Measurements from ENCODE around the gene TSPO. TPM values are rescaled to one million over a fixed set of nuclear protein-coding genes. Genes with fewer than 3 reads are reported as not detected.

TSPO gene
- total and polyA plus RNA-seq, 2 donors from 2014 or later = 134 to 173 TPM

GRCh38 chr22:43147821-43148220, 3.5 kb upstream of the TSPO start:
- H3K27ac ChIP-seq (ENCODE audit: low read depth in 2 of 2, low read length in 2 of 2) = no peak overlapping the region
- no peaks in the 10 kb centered on the region for H3K36me3 ChIP-seq (ENCODE audit: control insufficient read depth in 2 of 3, insufficient read depth in 3 of 3, low read length in 3 of 3)
- DNase-seq (no peak), FAIRE-seq (no peak)
- no peak for TF ChIP-seq CTCF (IDR thresholded peaks at IDR 0.05; ENCODE audit: borderline replicate concordance, extremely low read depth, insufficient read depth)
- H3K4me3 ChIP-seq (ENCODE audit: low read length in 3 of 3) = no peak overlapping the region
- H3K9ac ChIP-seq (ENCODE audit: low read length in 3 of 3) = no peak overlapping the region
- no peaks in the 10 kb centered on the region for H3K9me3 ChIP-seq (ENCODE audit: control insufficient read depth in 2 of 3, insufficient read depth in 1 of 3, low read length in 3 of 3)
- no peaks in the 10 kb centered on the region for H3K27me3 ChIP-seq (ENCODE audit: control insufficient read depth, insufficient read depth, low read length)
- intact Hi-C loops (cut with DNase I) = no loop called here
- peaks cover 0 to 20% (median 5%) of the 10 kb centered on the region in 3 donors for H3K4me1 ChIP-seq (ENCODE audit: control insufficient read depth in 2 of 3, insufficient read depth in 2 of 3, low read depth in 1 of 3, low read length in 3 of 3)

- H3K9me3 ChIP-seq (ENCODE audit: control insufficient read depth in 2 of 3, insufficient read depth in 1 of 3, low read length in 3 of 3) = no peaks in the 10 kb centered on the region
- DNase-seq = no peak
- no peaks in the 10 kb centered on the region for H3K36me3 ChIP-seq (ENCODE audit: control insufficient read depth in 2 of 3, insufficient read depth in 3 of 3, low read length in 3 of 3)
- H3K9ac ChIP-seq (ENCODE audit: low read length in 3 of 3) = no peak overlapping the region
- H3K4me1 ChIP-seq (ENCODE audit: control insufficient read depth in 2 of 3, insufficient read depth in 2 of 3, low read depth in 1 of 3, low read length in 3 of 3) = peaks cover 0 to 18% (median 5%) of the 10 kb centered on the region in 3 donors
- H3K27me3 ChIP-seq (ENCODE audit: control insufficient read depth, insufficient read depth, low read length) = no peaks in the 10 kb centered on the region
- no peak overlapping the region for H3K27ac ChIP-seq (ENCODE audit: low read depth in 2 of 2, low read length in 2 of 2)
- TF ChIP-seq CTCF (IDR thresholded peaks at IDR 0.05; ENCODE audit: borderline replicate concordance, extremely low read depth, insufficient read depth) = no peak
- no peak overlapping the region for H3K4me3 ChIP-seq (ENCODE audit: low read length in 3 of 3)
- no peak for FAIRE-seq
- intact Hi-C loops (cut with DNase I) = no loop called here
Measured at GRCh38 chr22:43148581-43148980, 2.8 kb upstream of the TSPO start.

- H3K27me3 ChIP-seq (ENCODE audit: control insufficient read depth, insufficient read depth, low read length) = no peaks in the 10 kb centered on the region
- no peak for TF ChIP-seq CTCF (IDR thresholded peaks at IDR 0.05; ENCODE audit: borderline replicate concordance, extremely low read depth, insufficient read depth)
- peak overlapping the region; percentile 32 to 81 for H3K27ac ChIP-seq (ENCODE audit: low read depth in 2 of 2, low read length in 2 of 2)
- DNase-seq (peak in 1 of 5 donors; percentile 69), FAIRE-seq (no peak)
- H3K4me3 ChIP-seq (ENCODE audit: low read length in 3 of 3) = peak overlapping the region; percentile 56 to 67 (median 67)
- peaks cover 0 to 17% (median 5%) of the 10 kb centered on the region in 3 donors for H3K4me1 ChIP-seq (ENCODE audit: control insufficient read depth in 2 of 3, insufficient read depth in 2 of 3, low read depth in 1 of 3, low read length in 3 of 3)
- H3K9me3 ChIP-seq (ENCODE audit: control insufficient read depth in 2 of 3, insufficient read depth in 1 of 3, low read length in 3 of 3) = no peaks in the 10 kb centered on the region
- H3K36me3 ChIP-seq (ENCODE audit: control insufficient read depth in 2 of 3, insufficient read depth in 3 of 3, low read length in 3 of 3) = no peaks in the 10 kb centered on the region
- H3K9ac ChIP-seq (ENCODE audit: low read length in 3 of 3) = peak overlapping the region in 1 of 3 donors; percentile 55
- intact Hi-C loops (cut with DNase I) = no loop called here
Measured at GRCh38 chr22:43150731-43151206, 590 bp upstream of the TSPO start.

GRCh38 chr22:43152003-43152356, 621 bp downstream of the TSPO start:
- no peak for TF ChIP-seq CTCF (IDR thresholded peaks at IDR 0.05; ENCODE audit: borderline replicate concordance, extremely low read depth, insufficient read depth)
- Histone ChIP-seq H3K27ac (ENCODE audit: low read depth in 2 of 2, low read length in 2 of 2) (peak overlapping the region; percentile 74 to 87), H3K9ac (ENCODE audit: low read length in 3 of 3) (peak overlapping the region in 2 of 3 donors; percentile 65 to 77), H3K4me1 (ENCODE audit: control insufficient read depth in 2 of 3, insufficient read depth in 2 of 3, low read depth in 1 of 3, low read length in 3 of 3) (peaks cover 0 to 17% (median 5%) of the 10 kb centered on the region in 3 donors), H3K36me3 (ENCODE audit: control insufficient read depth in 2 of 3, insufficient read depth in 3 of 3, low read length in 3 of 3) (no peaks in the 10 kb centered on the region), H3K9me3 (ENCODE audit: control insufficient read depth in 2 of 3, insufficient read depth in 1 of 3, low read length in 3 of 3) (no peaks in the 10 kb centered on the region), H3K4me3 (ENCODE audit: low read length in 3 of 3) (peak overlapping the region; percentile 33 to 69 (median 66)), H3K27me3 (ENCODE audit: control insufficient read depth, insufficient read depth, low read length) (no peaks in the 10 kb centered on the region)
- no peak for FAIRE-seq
- DNase-seq = no peak
- intact Hi-C loops (cut with DNase I) = no loop called here

Measured in kidney (tissue), 14 donors.